Measurements from ENCODE around the gene FSD1.
"Not testable (repeated sequence)": the region's sequence is repeated elsewhere in the genome, so short reads cannot be mapped to it uniquely, and the experiment has no call there.

FSD1 gene

DNA sequence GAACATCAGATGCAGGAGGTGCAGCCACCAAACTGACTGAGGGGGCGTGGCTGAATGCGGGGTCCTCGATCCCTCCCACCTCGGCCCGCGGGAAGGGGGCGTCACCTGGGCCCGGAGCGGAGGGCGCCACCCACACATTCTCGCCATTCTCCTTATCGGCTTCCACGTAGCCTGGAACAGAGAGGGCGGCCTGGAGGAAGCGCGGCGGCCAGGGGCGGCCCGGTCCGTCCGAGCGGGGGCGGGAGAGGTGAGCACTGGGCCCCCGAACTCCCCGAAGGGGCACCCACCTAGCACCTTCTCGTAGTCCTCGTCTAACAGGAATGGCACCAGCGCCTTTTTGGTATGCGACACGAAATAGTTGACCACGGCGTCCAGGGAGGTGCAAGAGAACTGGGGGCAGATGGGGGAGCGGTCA lies 22.4 kb downstream of the FSD1 start:
- Histone ChIP-seq H3K9me3 (replicated peaks in 1 of 11) (peaks cover 0 to 19% (median 3%) of the 10 kb centered on the region in 11 experiments; a peak in 13 of 22 replicates), H3K4me1 (peaks cover 9 to 25% (median 16%) of the 10 kb centered on the region in 10 experiments; a peak in 18 of 20 replicates), H3K36me3 (peaks cover 0 to 8% (median 0%) of the 10 kb centered on the region in 11 experiments; a peak in 1 of 22 replicates), H3K4me3 (no peak overlapping the region), H3K9ac (no peak overlapping the region), H4K20me1 (peaks cover 0 to 6% (median 0%) of the 10 kb centered on the region in 11 experiments; a peak in 1 of 22 replicates), H3K27me3 (peaks cover 4 to 12% (median 6%) of the 10 kb centered on the region in 11 experiments; a peak in 15 of 22 replicates), H3K27ac (no peak overlapping the region), H3K4me2 (peak overlapping the region in 10 of 11 experiments; percentile 13 to 72 (median 44); a peak in 15 of 22 replicates)
- no peak for TF ChIP-seq Cebpa-rat (IDR thresholded peaks at IDR 0.05)

DNA sequence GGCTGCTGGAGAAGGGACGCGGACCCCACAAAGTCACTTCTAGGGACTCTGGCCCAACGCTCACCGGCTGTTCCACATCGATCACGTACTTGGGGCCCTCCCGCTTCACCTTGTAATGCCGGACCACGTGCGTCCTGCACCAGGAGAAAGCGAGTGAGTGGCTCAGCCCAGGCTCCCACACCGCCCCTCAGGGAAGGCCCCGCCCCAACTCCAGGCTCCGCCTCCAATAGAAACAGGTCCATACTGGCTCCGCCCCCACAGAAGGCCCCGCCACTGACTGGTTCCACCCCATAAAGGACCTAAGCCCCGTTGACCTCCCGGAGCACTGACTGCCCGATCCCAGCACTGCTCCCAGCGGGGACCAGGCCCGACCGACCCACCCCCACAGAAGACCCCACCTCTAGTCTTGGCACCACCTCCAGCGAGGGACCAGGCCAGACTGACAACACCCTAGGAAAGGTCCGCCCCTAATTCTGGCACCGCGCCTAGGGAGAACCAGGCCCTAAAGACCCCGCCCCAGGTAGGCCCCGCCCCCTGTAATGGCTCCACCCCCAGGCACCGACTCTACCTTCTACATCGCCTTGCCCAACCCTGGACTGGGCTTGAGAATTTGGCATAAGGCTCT lies 23.0 kb downstream of the FSD1 start:
- H3K4me1 ChIP-seq = peaks cover 9 to 25% (median 16%) of the 10 kb centered on the region in 10 experiments; a peak in 18 of 20 replicates
- H3K27me3 ChIP-seq = peaks cover 4 to 12% (median 6%) of the 10 kb centered on the region in 11 experiments; a peak in 15 of 22 replicates
- 0 out of 22 replicates have a peak, but pooled peaks cover 0 to 3% (median 0%) of the 10 kb centered on the region in 11 experiments for H3K36me3 ChIP-seq
- H3K4me2 ChIP-seq = peak overlapping the region; percentile 26 to 72 (median 55); a peak in 19 of 22 replicates
- H3K27ac ChIP-seq = no peak overlapping the region
- H4K20me1 ChIP-seq = peaks cover 0 to 6% (median 0%) of the 10 kb centered on the region in 11 experiments; a peak in 1 of 22 replicates
- H3K4me3 ChIP-seq = peak overlapping the region in 1 of 10 experiments; percentile 25; a peak in 3 of 20 replicates
- H3K9ac ChIP-seq = no peak overlapping the region
- TF ChIP-seq Cebpa-rat (IDR thresholded peaks at IDR 0.05) = no peak
- H3K9me3 ChIP-seq (replicated peaks in 1 of 11) = peaks cover 0 to 13% (median 0%) of the 10 kb centered on the region in 11 experiments; a peak in 6 of 22 replicates

DNA sequence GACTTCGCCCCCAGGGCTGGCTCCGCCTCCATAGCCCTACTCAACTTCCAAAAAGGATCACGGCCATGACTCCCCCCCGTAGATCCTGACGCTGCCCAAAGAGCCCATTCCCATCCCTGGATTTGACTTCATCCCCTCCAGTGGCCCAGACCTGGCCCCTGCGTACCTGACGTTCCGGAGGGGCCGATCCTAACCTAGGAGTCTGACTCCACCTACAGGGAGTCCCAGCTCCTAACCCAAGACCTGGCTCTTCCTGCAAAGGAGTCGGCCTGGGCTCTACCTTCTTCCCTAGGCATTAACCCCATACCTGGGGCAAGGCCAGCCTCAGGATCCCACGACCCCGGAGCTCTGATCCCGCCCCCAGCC lies 23.5 kb downstream of the FSD1 start:
- Histone ChIP-seq H4K20me1 (peaks cover 0 to 6% (median 0%) of the 10 kb centered on the region in 11 experiments; a peak in 1 of 22 replicates), H3K4me2 (peak overlapping the region; percentile 24 to 66 (median 54); a peak in 15 of 22 replicates), H3K9me3 (replicated peaks in 1 of 11) (peaks cover 0 to 9% (median 0%) of the 10 kb centered on the region in 11 experiments; a peak in 4 of 22 replicates), H3K27me3 (peaks cover 4 to 12% (median 6%) of the 10 kb centered on the region in 11 experiments; a peak in 15 of 22 replicates), H3K4me1 (peaks cover 9 to 25% (median 16%) of the 10 kb centered on the region in 10 experiments; a peak in 18 of 20 replicates), H3K4me3 (peak overlapping the region in 3 of 10 experiments; percentile 24 to 50 (median 25); a peak in 4 of 20 replicates), H3K9ac (no peak overlapping the region), H3K27ac (no peak overlapping the region), H3K36me3 (no peaks in the 10 kb centered on the region)
- TF ChIP-seq Cebpa-rat (IDR thresholded peaks at IDR 0.05) = no peak

DNA sequence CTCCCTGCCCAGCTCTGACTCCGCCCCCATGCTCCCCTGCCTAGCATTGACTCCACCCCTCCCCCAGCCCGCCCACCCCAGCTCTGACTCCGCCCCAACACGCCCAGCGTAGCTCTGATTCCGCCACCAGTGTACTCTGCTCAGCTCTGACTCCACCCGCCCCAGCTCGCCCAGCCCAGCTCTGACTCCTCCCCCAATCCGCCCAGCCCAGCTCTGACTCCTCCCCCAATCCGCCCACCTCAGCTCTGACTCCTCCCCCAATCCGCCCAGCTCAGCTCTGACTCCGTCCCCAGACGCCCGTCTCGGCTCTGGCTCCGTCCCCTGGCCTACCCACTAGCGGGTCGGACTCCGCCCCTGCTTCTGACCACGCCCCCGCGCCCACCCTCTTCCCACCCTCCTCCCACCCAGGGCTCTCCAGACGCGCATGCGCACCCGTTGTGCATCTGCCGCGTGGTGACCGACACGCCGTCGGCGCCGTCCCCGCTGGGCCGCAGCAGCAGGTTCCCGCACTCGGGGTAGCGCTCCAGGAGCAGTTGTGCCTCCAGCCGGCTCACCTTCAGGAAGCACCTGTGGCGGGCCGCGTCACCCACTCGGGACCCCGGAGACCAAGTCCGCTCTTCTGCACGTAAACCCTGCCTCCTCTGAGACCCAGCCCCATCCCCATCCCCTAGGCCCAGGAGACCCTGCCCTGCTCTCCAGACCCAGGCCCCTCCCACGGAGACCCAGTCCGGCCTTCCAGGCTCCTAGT lies 24.0 kb downstream of the FSD1 start:
- Histone ChIP-seq H3K4me3 (peak overlapping the region; percentile 49 to 77 (median 70)), H3K9ac (peak overlapping the region; percentile 26 to 88 (median 78); a peak in 21 of 22 replicates), H3K9me3 (replicated peaks in 1 of 11) (peaks cover 0 to 9% (median 0%) of the 10 kb centered on the region in 11 experiments; a peak in 4 of 22 replicates), H3K4me1 (peaks cover 9 to 25% (median 16%) of the 10 kb centered on the region in 10 experiments; a peak in 18 of 20 replicates), H4K20me1 (peaks cover 0 to 6% (median 0%) of the 10 kb centered on the region in 11 experiments; a peak in 1 of 22 replicates), H3K4me2 (peak overlapping the region; percentile 74 to 98 (median 91)), H3K27ac (peak overlapping the region in 9 of 11 experiments; percentile 59 to 89 (median 85); a peak in 20 of 22 replicates), H3K27me3 (peaks cover 4 to 12% (median 6%) of the 10 kb centered on the region in 11 experiments; a peak in 15 of 22 replicates), H3K36me3 (0 out of 22 replicates have a peak, but pooled peaks cover 0 to 2% (median 0%) of the 10 kb centered on the region in 11 experiments)
- TF ChIP-seq Cebpa-rat (IDR thresholded peaks at IDR 0.05) = no peak

DNA sequence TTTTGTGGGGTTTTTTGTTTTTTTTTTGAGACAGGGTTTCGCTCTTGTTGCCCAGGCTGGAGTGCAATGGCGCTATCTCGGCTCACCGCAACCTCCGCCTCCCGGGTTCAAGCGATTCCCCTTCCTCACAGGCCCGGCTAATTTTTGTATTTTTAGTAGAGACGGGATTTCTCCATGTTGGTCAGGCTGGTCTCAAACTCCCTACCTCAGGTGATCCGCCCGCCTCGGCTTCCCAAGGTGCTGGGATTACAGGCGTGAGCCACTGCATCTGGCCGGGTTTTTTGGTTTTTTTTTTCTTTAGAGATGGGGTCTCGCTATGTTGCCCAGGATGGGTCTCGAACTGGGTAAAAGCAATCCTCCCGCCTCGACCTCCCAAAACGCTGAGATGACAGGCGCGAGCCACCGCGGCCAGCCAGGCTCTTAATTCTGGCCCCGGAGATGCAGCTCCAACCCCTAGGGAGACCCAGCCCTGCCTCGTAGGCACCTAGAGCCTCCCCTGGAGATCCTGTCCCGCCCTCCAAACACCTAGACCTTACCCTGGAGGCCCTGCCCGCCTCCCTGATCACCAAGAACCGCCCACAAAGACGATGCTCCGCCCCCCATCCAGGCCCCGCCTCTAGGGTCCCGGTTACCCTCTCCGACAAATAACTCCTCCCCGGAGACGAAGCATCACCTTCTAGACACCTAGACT lies 24.7 kb downstream of the FSD1 start:
- H3K4me2 ChIP-seq = peak overlapping the region; percentile 74 to 98 (median 91)

DNA sequence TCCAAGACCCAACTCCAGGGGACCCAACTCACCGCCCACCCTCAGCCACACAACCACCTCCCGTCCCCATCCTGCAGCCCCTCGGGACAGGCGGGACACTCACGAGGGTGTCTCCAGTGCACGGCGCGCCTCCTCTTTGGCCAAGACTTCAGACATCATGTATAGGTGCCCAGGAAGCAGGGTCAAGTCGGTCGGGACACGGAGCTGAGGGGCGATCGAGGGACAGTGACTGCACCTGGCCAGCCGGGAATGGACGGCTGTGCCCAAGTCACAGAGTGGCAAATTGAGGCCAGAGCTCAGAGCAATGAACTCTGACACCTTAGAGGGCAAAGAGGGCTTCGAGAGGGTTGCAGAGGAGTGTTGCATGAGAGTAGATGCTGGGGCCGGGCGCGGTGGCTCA lies 25.5 kb downstream of the FSD1 start:
- Histone ChIP-seq H3K27ac (no peak overlapping the region), H3K36me3 (peaks cover 0 to 13% (median 0%) of the 10 kb centered on the region in 11 experiments; a peak in 7 of 22 replicates), H3K4me1 (peaks cover 9 to 25% (median 16%) of the 10 kb centered on the region in 10 experiments; a peak in 18 of 20 replicates), H3K9me3 (replicated peaks in 1 of 11) (peaks cover 0 to 9% (median 0%) of the 10 kb centered on the region in 11 experiments; a peak in 8 of 22 replicates), H3K4me3 (no peak overlapping the region), H3K27me3 (peaks cover 4 to 12% (median 6%) of the 10 kb centered on the region in 11 experiments; a peak in 15 of 22 replicates), H3K4me2 (no peak overlapping the region; a peak in 1 of 22 replicates), H4K20me1 (no peaks in the 10 kb centered on the region; a peak in 1 of 22 replicates), H3K9ac (no peak overlapping the region)
- TF ChIP-seq Cebpa-rat (IDR thresholded peaks at IDR 0.05) = no peak

More for the DNA sequence above, 24.7 kb downstream of the FSD1 start:
- H3K27ac ChIP-seq = peak overlapping the region in 9 of 11 experiments; percentile 59 to 89 (median 85); a peak in 20 of 22 replicates
- not testable (repeated sequence) for H3K36me3 ChIP-seq; H3K9me3 ChIP-seq (replicated peaks in 1 of 11); H4K20me1 ChIP-seq
- peak overlapping the region; percentile 26 to 88 (median 78); a peak in 21 of 22 replicates for H3K9ac ChIP-seq
- H3K4me3 ChIP-seq = peak overlapping the region; percentile 49 to 77 (median 70)
- H3K4me1 ChIP-seq = peaks cover 9 to 25% (median 16%) of the 10 kb centered on the region in 10 experiments; a peak in 18 of 20 replicates
- peaks cover 4 to 12% (median 6%) of the 10 kb centered on the region in 11 experiments; a peak in 15 of 22 replicates for H3K27me3 ChIP-seq

GRCh38 chr19:4334929-4335570 lies 30.7 kb downstream of the FSD1 start:
- Histone ChIP-seq H3K9me3 (replicated peaks in 1 of 11) (peaks cover 0 to 6% (median 0%) of the 10 kb centered on the region in 11 experiments; a peak in 4 of 22 replicates), H3K4me1 (peaks cover 13 to 21% (median 16%) of the 10 kb centered on the region in 10 experiments), H3K27me3 (no peaks in the 10 kb centered on the region), H3K27ac (no peak overlapping the region), H3K4me3 (no peak overlapping the region), H3K36me3 (peaks cover 0 to 16% (median 0%) of the 10 kb centered on the region in 11 experiments; a peak in 7 of 22 replicates), H4K20me1 (no peaks in the 10 kb centered on the region), H3K9ac (no peak overlapping the region), H3K4me2 (no peak overlapping the region; a peak in 1 of 22 replicates)
- no peak for TF ChIP-seq Cebpa-rat (IDR thresholded peaks at IDR 0.05)

All from BLaER1 treated with 17β-estradiol and CSF1 and Interleukin-3, amounts not matched to agents 10 nM and 100 nM (cell line).